ENCODE results near the gene DHH.

DNA sequence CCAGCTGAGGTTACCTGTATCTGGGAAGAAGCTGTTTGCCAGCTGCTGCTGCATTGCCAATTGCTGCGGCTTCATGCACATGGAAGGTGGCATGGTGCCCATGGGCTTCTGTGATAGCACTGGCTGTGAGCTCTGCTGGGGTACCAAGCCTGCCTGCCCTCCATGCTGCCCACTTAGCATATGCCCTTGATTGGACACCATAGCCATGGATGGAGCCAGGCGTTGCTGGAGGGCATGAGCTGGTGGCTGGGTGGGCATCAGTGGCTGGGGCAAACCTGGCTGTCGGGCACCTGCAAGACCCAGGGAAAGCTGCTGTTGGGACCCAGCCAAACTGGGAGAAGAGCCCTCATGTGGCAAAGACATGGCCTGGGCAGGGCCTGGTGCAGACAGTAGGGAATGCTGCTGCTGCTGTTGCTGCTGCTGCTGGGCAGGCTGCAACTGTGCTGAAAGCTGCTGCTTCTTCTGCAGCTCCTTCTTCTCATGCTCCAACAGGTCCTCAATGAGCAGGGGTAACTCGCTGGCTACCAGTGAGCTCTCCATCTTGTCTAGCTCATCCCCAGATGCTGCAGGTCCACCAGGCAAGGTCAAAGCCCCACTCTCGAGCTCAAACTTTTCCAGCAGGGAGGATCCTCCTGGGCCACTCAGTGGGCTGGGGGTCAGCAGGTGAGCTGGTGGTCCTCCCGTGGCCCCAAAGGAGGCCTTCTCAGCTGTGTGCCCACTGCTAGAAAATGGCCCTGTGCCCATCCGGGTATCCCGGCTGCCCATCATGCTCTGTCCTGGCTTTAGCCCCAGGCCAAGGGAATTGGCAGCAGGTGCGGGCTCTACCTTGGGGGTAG is 57.3 kb downstream of the DHH start:
- TF ChIP-seq, protein P1, sequence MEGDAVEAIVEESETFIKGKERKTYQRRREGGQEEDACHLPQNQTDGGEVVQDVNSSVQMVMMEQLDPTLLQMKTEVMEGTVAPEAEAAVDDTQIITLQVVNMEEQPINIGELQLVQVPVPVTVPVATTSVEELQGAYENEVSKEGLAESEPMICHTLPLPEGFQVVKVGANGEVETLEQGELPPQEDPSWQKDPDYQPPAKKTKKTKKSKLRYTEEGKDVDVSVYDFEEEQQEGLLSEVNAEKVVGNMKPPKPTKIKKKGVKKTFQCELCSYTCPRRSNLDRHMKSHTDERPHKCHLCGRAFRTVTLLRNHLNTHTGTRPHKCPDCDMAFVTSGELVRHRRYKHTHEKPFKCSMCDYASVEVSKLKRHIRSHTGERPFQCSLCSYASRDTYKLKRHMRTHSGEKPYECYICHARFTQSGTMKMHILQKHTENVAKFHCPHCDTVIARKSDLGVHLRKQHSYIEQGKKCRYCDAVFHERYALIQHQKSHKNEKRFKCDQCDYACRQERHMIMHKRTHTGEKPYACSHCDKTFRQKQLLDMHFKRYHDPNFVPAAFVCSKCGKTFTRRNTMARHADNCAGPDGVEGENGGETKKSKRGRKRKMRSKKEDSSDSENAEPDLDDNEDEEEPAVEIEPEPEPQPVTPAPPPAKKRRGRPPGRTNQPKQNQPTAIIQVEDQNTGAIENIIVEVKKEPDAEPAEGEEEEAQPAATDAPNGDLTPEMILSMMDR (conservative IDR thresholded peaks at IDR 0.05) = no peak
- TF ChIP-seq EZH2 (IDR thresholded peaks at IDR 0.05; ENCODE audit: low read depth) = no peak

Data from PC-9 (cell line).